NCI-H774 (cell line): ENCODE data around the gene SPANXA1.
"Not testable (repeated sequence)": the region's sequence is repeated elsewhere in the genome, so short reads cannot be mapped to it uniquely, and the experiment has no call there.

Experiments
- DNase-seq: peaks from one replicate; lab custom pipeline; 2025; lab: John Stamatoyannopoulos, UW

The SPANXA1 gene, protein sequence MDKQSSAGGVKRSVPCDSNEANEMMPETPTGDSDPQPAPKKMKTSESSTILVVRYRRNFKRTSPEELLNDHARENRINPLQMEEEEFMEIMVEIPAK

DNA sequence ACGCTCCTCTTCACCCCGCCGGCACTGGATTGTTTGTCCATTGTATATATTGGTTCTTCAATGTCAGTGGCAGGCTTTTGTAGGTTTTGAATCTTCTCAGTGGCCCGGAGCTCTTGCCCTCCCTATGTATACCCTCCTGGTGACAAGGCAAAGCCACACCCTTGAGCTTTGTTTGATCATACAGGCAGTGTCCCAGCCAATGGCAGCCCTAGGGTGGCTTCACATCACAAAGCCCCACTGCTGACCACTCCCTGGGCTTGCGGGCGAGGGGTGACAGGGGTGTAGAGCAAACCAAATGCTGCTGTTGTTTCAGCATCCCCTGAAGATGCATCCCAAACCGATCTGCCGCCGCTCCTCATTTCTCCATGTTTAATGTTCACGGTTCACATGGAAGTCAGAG is at the start of gene SPANXA1:
TSS of gene SPANXA1 (minus strand) at position 101 of the 400 bp plus-strand sequence. CDS start at position 41, 60 bp downstream.
- not testable (repeated sequence) for DNase-seq

DNA sequence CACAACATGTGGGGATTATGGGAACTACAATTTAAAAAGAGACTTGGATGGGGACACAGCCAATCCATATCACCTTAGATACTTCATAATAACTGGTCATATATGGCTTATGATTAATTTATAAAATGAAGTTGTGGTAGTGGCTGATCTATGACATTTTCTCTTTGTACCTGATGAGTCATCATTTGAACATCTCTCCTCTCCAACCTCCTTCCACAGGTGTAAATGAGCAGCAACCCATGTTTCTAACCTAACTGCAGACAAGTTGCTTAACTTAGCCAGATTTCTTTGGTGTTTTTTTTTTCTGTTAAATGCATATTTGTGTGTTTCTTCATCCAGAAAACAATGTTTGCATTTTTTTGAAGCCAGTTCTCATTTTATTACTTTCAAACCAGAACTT is 47.6 kb upstream of the SPANXA1 start:
- no peak for DNase-seq

DNA sequence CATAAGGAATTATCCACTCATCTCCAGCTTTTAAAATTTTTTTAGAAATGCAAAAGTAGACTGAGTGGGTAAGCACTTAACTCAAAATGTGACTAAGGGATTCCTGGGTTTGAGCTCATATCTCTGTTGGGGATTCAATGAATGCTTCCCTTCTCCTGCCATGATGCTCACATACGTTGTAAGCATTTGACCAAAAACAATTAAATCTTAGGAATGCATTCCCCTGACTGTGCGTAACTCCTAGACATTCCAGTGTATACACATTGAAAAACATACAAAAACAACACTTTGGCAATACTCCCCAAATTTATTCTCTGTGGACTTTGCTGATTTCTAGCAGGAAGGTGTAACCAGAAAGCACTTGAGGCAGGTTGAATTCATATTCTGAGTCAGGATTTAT is 34.8 kb upstream of the SPANXA1 start:
- no peak for DNase-seq

DNA sequence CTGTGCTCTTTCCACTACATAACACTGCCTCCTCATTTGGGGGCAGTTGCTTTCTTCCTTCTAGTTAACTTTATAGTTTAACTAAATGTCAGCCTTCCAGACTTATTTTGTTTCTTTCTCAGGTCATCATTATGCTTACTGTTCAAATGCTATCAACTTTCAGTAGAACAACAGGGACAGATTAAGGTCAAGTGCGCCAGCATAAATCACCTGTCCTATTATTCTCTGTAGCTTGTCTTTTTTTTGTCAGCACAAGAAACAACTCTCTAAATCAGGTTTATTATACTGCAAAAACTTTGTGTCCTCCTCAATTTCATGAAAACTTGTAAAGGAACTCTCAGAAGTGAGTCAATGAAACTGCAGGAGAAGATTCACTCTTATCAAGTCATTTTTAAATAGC is 24.6 kb upstream of the SPANXA1 start:
- DNase-seq = no peak

DNA sequence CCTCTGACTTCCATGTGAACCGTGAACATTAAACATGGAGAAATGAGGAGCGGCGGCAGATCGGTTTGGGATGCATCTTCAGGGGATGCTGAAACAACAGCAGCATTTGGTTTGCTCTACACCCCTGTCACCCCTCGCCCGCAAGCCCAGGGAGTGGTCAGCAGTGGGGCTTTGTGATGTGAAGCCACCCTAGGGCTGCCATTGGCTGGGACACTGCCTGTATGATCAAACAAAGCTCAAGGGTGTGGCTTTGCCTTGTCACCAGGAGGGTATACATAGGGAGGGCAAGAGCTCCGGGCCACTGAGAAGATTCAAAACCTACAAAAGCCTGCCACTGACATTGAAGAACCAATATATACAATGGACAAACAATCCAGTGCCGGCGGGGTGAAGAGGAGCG is 4.9 kb upstream of the SPANXA1 start, which contains the start of gene SPANXA2:
TSS of gene SPANXA2 (plus strand) at position 301 of the 400 bp plus-strand sequence. CDS start at position 361, 60 bp downstream.
- not testable (repeated sequence) for DNase-seq

DNA sequence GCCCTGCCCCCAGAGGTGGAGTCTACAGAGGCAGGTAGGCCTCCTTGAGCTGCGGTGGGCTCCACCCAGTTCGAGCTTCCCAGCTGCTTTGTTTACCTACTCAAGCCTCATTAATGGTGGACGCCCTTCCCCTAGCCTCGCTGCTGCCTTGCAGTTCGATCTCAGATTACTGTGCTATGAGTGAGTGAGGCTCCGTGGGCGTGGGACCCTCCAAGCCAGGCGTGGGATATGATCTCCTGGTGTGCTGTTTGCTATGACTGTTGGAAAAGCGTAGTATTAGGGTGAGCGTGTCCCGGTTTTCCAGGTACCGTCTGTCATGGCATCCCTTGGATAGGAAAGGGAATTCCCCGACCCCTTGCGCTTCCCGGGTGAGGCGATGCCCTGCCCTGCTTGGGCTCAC is 42.0 kb downstream of the SPANXA1 start:
- not testable (repeated sequence) for DNase-seq
